NCI-H1930 (cell line): Measurements from ENCODE around the gene PALB2.

Experiments used
- DNase-seq, 2 experiments: peaks; one replicate each; lab custom pipeline; 2025; lab: John Stamatoyannopoulos, UW

The PALB2 gene

GRCh38 chr16:23581764-23582163 lies 59.3 kb downstream of the PALB2 start:
- DNase-seq, result no peak

GRCh38 chr16:23580391-23580790 lies 60.7 kb downstream of the PALB2 start:
- no peak for DNase-seq

GRCh38 chr16:23579371-23579770 lies 61.7 kb downstream of the PALB2 start:
- no peak for DNase-seq

- DNase-seq, result no peak
These were observed 62.8 kb downstream of the PALB2 start for GRCh38 chr16:23578101-23578830.

GRCh38 chr16:23577493-23577892 lies 63.6 kb downstream of the PALB2 start:
- DNase-seq, result no peak

GRCh38 chr16:23575834-23576233 lies 65.3 kb downstream of the PALB2 start:
- no peak for DNase-seq

- no peak for DNase-seq
These were observed 67.3 kb downstream of the PALB2 start for GRCh38 chr16:23573817-23574216.

GRCh38 chr16:23572394-23572793 lies 68.7 kb downstream of the PALB2 start:
- DNase-seq, result no peak

GRCh38 chr16:23571895-23572294 lies 69.2 kb downstream of the PALB2 start:
- no peak for DNase-seq

- no peak for DNase-seq
These were observed 70.0 kb downstream of the PALB2 start for GRCh38 chr16:23570992-23571632.

GRCh38 chr16:23567602-23568001 lies 73.5 kb downstream of the PALB2 start:
- DNase-seq, result no peak

GRCh38 chr16:23566724-23567123 lies 74.4 kb downstream of the PALB2 start:
- no peak for DNase-seq

- DNase-seq, result no peak
These were observed 76.3 kb downstream of the PALB2 start for GRCh38 chr16:23564575-23565363.

- DNase-seq, result no peak
These were observed 77.9 kb downstream of the PALB2 start for GRCh38 chr16:23563186-23563585.

GRCh38 chr16:23562505-23562904 lies 78.6 kb downstream of the PALB2 start:
- no peak for DNase-seq

GRCh38 chr16:23561586-23561985 lies 79.5 kb downstream of the PALB2 start:
- DNase-seq, result no peak

GRCh38 chr16:23557779-23558702 lies 83.1 kb downstream of the PALB2 start:
- peak in 1 of 2 experiments; percentile 24 for DNase-seq

GRCh38 chr16:23556881-23557778 lies 84.0 kb downstream of the PALB2 start, which contains the start of the genes EARS2 and UBFD1:
EARS2 (minus strand) TSS chr16:23557350; CDS start chr16:23557343, 7 bp downstream.
UBFD1 (plus strand) TSS chr16:23557727; CDS start chr16:23557743, 16 bp downstream.
- DNase-seq, result peak; percentile 99 to 100

- DNase-seq, result no peak
These were observed 86.6 kb downstream of the PALB2 start for GRCh38 chr16:23554536-23554935.
